ENCODE measurements around the gene SCN2A.

The SCN2A gene

DNA sequence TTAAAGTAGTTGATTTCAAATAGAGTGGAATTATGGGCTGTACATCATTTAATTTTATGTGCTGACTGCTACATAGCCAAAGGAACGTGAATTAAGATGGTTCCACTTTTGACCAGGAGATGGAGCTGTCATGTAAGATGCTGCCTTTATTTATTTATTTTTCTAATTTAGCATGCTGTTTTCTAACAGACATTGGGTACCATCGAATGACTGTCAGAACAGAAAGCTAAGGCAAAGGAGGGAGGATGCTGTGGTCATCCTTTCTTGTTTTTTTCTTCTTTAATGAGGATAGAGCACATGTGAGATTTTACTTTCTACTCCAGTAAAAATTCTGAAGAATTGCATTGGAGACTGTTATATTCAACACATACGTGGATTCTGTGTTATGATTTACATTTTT lies at the start of gene SCN2A:
TSS of gene SCN2A (plus strand) at position 185 of the 400 bp plus-strand sequence. CDS start 56,410 bp downstream, outside the sequence.
- no peak for DNase-seq (ENCODE audit: low spot score)

DNA sequence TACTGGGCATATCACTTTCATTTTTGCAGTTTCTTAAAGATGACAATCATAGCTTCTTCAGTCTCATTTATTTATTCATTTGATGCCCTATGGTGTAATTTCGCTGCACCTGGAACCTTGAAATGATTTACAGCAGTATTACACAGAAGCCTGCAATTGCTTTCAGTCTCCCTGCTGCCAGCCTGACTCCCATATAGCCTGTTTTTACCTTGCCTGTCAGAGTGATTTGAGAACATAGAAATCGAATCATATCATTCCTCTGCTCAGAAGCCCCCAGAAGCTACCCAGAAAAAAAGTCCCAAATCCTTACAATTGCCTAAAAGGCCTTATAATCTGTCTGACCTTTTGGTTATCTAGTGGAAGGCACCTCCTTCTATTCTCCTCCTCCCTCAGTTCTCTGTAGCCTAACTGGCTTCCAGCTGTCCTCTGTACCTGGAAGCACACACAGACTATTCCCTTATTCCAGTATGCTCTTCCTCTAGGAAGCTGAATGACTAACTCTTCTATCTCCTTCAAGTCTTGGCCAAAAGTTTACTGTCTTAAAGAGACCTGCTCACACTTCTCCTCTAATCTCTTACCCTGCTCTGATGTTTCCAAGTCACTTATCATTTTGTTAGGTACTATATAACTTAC lies 48.0 kb upstream of the SCN2A start:
- no peak for DNase-seq (ENCODE audit: low spot score)

DNA sequence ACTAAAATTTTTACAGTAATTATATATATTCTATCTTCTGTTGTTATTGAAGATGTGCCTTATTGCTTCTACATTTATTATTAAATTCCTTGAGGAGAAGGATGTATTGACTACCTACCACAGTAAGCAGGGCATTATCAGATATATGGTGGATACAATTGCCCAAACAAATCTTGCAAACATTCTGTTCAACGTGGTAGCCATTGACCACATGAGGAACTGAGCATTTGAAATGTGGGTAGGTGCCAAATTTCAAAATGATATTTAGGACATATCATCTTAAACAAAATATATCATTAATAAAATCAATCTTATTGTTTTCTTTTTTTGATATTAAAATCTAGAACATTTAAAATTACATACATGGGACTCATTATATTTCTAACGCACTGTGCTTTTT lies 46.5 kb upstream of the SCN2A start:
- no peak for DNase-seq (ENCODE audit: low spot score)

DNA sequence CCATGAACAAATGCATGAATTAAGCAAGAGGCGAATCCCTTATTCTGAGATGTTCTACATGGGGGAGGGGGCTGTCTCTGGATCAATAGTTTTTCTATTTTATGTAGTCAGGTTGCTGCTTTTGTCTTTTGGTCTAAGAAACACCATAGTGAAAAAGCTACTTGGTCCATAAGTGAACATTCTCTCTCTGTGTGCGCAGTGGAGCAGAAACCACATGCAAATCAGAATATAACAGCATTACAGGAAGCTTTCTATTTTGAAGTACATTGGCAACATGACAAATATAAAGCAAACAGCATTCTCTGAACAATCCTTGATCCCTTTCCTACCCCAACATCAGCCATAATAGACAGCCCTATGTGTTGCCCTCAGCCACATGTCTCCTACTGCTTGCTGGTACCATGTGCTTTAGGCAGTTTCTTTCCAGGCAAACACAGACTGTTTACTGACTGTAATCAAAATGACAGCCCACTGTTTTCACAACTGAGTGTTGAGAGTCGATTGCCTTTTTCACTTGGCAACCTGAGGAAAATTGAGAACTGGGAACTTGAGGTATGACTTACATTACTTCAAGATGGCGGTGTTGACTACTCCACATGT lies 45.9 kb upstream of the SCN2A start:
- DNase-seq (ENCODE audit: low spot score): no peak

DNA sequence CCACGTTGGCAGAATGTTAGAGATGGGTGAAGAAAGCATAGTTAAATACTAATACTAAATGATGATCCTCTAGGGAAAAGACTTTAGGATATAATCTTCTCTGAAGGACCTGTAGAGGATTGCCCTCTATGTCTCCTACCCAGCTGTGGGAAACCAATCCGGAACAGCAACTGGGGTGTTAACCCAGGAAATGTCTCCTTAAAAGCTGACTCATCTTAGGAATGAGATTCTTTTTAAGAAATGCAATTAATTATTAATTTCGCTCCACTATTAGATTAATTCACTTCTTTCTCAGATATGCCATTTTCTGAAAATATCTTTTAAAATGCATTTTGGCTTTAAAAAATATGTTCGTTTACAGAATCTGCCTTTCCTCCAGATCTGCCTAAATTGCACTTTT lies 42.8 kb upstream of the SCN2A start:
- DNase-seq (ENCODE audit: low spot score): no peak

DNA sequence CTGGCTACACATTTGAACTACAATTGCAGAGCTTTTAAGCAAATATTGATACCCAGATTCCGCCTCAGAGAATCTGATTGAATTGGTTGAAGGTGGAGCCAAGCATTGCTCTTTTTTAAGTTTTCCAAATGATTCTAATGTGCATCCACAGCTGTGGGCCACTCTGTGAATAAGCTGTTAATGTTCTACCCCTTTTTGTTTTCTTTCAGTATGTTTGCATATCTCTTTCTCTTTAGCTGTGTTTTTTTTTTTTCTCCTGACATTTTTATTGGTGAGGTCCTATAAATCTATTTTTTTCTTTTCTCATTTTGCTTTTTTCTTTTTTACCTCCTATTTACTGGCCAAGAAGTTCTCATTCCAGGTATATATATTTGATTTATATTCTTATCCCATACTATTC lies 41.9 kb upstream of the SCN2A start:
- DNase-seq (ENCODE audit: low spot score): no peak

DNA sequence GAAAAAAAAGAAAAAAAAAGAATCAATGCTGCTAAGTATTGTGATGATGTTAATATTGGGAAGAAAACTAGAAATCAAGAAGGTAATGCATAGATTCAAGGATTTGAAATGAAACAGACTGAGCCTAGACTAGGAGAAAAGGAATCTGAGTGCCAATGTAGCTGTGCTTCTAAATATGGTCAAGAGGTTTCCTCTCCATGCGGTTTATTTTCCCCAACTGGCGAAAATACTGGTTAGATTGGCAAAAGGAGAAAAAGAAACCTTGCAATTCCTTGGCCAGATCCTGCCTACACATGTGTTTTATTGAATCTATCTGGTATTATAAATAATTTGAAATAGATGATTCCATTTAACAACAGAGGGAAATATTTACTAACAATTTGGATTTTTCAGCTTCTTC lies 41.0 kb upstream of the SCN2A start:
- DNase-seq (ENCODE audit: low spot score): no peak

DNA sequence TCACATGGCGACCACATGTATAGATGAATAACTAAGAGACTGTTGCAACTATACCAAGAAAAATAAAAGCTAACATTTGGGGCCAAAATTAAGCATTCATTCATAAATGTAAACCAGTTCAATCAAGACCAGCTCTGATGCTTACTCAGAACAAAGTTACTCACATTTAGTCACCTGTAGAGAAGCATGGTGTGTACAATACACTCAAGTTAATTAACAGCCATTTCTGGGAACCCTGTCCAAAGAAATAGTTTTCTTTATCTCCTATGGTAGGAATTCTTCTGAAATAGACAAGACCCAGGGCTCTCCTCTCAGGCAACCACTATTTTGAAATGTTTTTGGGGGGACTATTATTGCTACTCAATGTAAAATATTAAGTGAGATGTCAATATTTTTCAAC lies 37.0 kb upstream of the SCN2A start:
- DNase-seq (ENCODE audit: low spot score): no peak

DNA sequence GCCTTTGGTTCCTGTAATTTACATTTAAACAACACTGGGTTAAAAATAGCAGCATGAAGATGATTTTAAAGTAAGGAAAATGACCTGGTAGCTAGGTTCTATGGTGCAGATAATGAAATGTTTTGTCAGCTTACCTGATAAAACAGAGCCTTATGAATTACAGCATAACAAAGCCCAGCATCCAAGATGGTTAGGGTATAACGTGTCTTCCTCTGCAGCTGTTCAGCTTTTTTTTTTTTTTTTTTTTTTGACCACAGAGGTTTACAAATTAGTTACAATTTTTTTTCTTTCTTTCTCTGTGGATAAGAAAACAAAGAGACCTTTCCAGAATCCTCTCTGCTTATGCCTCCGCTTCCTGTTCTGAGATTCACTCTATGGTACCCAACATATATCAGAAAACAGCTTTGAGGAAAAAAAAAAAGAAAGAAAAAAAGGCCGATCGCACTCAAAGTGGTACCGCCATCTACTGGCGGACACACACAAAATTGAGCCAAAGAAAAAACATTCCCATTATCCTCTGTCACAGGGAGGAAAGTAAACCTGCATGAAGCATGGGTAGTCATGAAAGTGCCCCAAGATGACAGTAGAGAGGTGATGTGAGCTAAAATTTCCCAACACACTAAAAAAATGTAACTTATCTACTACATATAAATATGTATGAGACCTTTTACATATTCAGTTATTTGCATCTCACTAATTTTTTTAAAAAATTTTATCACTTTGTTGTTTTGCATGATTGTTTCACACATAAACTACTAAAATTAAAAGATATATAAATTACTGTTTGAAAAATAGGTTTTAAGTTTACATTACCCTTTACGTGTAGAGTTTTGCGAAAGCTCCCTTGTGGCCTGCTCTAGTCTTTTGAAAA lies 35.3 kb upstream of the SCN2A start, which contains the start of gene SCN3A:
TSS of gene SCN3A (minus strand) at position 362 of the 871 bp plus-strand sequence. CDS start 27,656 bp downstream, outside the sequence.
- no peak for DNase-seq (ENCODE audit: low spot score)

DNA sequence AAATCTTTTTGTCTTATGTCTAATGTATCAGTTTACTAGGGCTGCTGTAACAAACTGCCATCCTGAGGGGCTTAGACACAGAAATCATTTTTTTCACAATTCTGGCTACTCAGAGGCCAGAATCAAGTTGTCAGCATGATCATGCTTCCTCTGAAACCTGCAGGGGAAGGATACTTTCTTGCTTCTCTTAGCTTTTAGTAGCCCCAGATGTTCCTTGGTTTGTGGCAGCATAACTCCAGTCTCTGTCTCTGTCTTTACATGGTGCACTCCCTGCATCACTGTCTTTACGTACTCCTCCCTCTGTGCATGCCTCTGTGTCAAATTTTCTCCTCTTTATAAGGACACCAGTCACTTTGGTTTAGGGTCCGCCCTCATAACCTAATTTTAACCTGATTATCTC lies 33.3 kb upstream of the SCN2A start:
- DNase-seq (ENCODE audit: low spot score): no peak

DNA sequence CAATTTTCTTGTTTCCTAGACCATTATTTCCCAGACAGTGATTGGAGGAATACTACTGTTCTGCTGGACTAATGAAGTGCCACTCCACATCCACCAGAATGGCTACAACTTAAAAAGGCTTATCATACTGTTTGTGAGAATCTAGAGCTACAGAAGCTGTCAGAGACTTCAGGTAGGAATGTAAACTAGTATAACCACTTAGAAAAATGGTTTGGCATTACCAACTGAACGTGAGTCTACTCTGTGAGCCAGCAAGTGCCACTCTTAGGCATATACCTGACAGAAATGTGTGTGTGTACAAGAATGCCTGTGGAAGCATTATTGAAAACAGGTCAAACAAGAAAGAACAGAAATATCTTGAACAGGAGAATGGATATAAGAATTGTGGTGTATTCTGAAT lies 31.1 kb upstream of the SCN2A start:
- no peak for DNase-seq (ENCODE audit: low spot score)

DNA sequence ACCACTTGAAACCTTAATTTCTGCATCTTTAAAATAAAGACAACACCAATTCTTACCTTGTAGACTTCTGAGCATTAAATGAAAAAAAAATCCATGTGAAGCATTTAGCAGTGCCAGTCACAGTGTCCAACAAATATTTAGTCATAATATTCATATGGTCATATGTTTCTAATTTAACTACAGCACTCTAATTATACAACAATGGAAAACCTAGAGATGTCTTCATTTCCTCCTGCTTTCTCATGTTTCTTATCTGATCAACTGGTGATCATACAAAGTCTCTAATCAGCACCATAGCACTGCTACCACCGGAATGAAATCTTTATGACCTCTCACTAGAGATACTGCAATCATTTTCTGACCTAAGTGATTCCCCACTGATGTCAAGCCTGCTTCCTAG lies 25.1 kb upstream of the SCN2A start:
- DNase-seq (ENCODE audit: low spot score): no peak

DNA sequence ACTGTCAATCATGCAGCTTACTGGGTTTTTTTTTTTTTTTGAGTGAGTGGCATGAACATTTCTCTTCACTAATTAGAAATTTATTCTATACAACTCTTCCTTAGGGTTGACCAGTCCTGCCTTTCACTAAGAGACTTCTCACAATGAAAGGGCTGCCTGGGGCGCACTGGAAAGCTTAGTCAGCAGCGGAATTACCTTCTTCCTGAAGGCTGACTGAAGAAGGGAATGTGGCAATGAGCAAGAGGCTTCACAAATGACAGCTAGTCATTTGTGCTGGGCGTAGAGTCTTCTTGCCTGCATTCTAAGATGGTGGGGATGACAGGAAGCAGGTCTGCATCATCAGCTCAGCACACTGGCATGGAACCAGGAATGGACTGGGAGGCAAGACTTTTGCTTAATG lies 19.7 kb upstream of the SCN2A start:
- DNase-seq (ENCODE audit: low spot score): no peak

DNA sequence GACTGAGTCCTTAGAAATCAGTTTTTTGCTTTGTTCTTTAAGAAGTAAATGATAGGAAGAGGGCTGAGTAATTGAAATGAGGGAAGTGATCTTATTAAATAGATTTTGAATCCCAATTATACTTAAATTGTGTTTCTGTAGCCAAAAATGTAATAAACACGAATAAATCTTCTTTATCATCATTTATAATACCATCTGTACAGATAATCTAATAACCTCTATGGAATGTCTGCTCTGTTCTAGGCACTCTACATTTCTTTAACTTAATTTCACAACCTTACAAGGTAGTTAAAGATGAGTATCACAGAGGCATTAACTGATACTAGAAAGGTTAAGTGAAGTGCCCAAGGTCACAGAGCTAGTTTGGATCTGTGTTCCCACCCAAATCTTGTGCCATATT lies 14.3 kb upstream of the SCN2A start:
- no peak for DNase-seq (ENCODE audit: low spot score)

DNA sequence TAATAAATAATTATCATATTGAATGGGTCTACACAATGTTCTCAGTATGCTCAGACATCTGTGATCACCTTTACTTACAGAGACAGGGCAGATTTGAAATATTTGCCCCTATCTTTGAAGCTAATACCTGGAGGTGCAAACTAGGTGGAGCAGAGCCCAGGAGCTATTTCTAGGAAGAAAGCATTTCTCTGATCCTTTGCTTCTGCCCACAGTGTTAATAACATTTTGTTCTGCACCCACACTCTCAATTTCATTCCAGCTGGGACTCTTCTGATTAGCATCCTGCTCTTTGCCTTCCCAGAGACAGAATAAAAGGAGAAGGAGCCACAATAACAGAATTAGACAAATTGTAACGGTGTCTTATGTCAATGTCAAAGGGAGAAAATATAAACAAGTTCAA lies 11.6 kb upstream of the SCN2A start:
- DNase-seq (ENCODE audit: low spot score): no peak

DNA sequence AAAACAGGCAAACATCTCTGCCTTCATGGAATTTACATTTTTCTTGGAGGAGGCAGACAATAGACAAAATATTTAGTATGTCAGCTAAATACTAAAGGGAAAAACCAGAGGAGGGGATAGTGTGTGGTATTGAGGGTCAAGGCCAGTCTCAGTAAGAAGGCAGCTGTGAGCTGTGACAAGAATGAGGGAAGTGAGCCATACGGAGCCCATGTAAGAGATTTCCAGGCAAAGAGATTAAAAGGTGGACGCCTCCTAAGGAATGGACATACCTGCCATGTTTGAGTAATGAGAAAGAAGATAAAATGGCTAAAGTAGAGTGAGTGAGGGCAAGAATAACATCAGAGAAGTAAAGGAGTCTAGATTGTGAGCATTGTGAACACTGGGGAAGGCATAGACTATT lies 2.2 kb upstream of the SCN2A start:
- no peak for DNase-seq (ENCODE audit: low spot score)

DNA sequence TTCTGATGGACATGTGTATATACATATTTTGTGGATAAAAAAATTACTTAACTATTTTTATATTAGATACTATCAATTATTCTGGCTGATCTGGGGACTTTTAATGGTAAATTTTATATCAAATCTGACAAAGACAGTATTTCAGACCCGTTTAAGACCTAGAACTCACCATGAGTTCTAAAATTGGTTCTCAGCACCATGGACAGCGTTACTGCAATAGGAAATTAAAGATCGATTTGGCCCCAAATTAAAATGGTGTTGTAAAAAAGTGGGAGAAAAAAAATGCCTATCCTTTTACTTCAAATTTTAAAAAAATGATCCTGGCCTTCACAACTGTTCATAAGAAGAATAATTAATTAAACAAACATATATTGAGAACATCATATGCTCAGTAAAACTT lies 919 bp upstream of the SCN2A start:
- DNase-seq (ENCODE audit: low spot score): no peak

DNA sequence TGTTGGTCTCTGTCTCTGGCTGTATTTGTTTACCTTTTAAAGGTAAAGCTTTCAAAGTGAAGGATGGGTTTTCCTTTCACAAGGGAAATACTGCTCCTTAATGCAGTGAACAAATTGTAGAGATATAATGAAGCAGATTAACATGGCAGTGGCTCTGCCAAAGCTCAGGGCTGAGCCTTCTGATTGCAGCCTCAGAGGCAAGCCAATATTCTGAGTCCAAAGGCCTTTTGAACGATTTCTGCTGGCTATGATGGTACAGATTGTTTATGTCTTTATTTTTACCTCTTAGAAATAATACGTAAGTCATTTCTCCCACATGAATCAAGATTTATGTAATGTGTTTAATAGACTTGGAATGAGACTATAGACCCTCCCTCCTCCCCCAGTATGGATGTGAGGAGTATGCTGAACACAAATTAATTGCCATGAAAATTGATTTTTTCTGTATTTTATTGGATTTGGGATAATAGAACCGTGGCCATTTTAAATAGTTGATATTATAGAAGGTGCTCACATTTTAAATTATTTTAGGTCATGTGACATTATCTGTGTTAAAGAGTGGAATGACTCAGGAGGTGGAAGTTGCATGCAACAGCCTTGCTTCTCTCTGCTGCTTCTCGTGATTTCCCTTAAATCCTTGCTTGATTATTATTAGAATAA lies 772 bp downstream of the SCN2A start:
- DNase-seq (ENCODE audit: low spot score): no peak

DNA sequence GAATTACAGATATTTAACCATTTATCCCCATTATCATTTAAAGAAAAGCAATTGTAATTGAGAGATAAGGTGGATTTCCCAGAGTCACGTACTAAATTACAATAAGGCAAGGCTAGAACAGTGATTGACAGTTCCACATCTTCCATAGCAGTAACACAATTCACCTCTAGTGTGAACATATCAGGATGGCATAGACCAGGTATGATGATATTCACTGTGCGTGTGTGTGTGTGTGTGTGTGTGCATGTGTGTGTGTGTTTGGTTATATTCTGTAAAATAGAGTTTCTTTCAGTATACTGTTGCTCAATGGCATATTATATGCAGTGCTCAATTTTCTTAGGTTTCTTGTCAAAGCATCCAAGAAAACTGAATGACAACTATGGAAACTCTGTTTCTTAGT lies 1.7 kb downstream of the SCN2A start:
- DNase-seq (ENCODE audit: low spot score): no peak

DNA sequence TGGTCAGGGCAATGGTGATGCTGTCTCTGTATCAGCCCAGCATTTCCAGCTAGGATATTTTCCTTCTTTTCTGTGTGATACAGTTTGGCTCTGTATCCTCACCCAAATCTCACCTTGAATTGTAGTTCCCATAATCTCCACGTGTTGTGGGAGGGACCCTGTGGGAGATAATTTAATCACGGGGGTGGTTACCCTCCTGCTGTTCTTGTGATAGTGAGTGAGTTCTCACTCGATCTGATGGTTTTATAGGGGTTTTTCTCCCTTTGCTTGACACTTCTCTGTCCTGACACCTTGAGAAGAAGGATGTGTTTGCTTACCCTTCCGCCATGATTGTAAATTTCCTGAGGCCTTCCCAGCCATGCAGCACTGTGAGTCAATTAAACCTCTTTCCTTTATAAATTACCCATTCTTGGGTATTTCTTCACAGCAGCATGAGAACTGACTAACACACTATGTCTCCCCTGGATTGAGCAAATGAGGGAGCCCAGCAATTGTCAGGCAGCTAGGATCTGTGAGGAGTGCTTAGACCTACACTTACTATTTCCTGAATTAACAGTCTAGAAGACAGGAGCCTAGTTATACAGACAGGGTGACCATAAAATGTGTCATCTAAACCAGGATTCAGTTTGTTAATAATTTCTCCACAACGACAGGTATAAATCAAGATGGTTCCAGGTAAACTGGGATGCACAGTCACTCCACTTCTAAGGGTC lies 6.0 kb downstream of the SCN2A start:
- DNase-seq (ENCODE audit: low spot score): no peak

DNA sequence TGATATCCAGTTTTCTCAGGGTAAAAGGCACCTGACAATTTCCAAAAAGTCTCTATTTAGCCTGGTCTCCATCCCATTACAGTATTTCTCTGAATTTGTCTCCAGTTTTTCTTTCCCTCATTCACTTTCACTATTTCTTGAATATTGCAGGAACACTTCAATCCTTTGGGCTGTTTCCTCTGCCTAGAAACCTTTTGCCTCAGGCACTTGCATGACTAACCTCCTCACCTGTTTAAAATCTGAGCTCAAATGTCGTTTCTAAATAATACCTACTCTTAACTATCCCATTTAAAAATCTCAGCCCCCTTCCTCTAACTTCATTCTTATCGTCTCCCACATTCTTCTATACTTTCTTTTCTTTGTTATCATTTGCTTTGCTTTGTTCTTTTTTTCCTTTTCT lies 9.0 kb downstream of the SCN2A start:
- no peak for DNase-seq (ENCODE audit: low spot score)

DNA sequence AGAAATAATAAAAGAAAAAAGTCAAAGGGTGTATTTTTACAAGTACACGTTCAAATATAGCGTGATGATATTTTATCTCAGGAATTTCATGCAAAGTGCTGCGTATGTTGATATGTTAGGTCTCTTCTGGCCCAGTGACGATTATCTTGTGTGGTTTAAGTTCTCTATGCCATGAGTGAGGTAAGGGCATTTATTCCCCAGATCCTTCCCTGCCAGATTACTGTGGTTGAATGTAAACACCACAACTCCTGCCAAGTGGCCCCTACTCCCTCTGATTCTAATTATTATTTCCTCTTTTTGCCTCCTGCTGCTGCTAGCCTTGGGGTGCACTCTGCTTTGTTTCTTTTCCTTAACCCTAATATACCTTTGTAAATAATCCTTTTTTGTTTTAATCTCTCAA lies 12.2 kb downstream of the SCN2A start:
- no peak for DNase-seq (ENCODE audit: low spot score)
